ENCODE measurements around the gene PLEKHG3. TPM values are rescaled to one million over a fixed set of nuclear protein-coding genes. Genes with fewer than 3 reads are reported as not detected.

The PLEKHG3 gene
- total and polyA plus RNA-seq, 2 of the 13 experiments (the other 11 are each of a cell fraction or from before 2014, with no cell fraction given) = 7.1 to 9.8 TPM

DNA sequence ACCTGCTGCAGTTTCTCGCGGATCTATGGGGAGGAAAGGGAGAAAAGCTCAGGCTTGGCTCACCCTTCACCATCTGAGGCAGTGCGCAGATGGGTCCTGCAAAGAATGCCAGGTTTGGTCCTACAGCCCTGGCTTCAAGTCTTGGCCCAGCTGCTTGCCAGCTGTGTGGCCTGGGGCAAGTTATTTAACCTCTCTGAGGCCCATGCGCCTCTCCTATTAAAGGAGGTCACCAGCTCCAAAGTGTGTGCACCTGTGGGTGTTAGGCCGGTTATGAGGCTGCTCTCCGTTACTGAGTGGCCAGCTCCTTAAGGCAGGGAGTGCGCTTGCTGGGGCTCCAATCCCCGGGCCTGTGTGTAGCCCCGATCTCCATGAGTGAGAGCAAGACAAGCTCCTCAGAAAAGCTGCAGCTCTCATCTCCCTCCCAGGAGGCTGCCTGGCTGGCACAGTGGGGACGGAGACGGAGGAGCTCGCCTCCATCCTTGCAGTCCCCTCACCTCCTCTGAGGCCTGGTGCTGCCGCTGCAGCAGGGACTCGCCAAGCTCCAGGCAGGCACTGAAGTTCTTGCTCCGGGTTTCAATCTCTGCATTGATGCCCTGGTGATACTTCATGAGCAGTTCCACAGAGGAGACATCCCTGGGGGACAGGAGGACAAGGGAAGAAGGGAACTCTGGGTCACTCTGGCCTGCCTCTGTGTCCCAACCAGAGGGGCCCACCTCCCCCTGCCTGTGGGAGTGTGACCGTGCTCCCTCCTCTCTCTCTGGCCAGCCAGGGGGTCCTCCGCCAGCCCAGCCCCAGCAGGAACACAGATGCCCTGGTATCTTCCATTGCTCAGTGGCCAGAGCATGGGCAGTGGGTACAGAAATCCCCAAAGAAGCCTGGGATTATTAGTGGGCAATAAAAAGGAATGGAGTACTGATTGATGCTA is 65.1 kb downstream of the PLEKHG3 start:
- DNase-seq (ENCODE audit: low spot score) = no peak
- FAIRE-seq = no peak

DNA sequence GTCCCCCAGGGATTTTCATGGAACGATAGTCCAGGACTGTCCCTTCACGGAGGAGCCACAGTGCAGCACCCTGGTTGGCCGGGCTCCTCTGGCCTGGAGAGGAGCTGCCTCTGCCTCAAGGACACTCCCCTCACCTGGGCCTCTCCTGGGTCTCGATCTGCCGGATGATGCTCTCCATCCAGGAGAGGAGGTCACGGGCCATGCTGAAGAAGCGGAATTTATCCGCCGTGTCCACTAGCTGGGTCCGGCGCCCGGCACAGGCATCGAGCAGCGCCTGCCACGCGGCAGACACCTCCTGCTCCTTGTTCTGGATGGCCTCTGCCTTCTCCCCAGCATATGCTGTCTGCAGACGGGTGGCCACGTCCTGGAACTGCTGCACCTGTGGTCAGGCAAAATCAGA is 66.5 kb downstream of the PLEKHG3 start:
- Histone ChIP-seq H3K9me3 (ENCODE audit: low read length) (no peaks in the 10 kb centered on the region), H3K27me3 (ENCODE audit: control insufficient read depth in 1 of 2, insufficient read depth in 2 of 2, low read length in 2 of 2) (peaks cover 2 to 14% of the 10 kb centered on the region in 2 experiments; a peak in 3 of 5 replicates), H3K27ac (ENCODE audit: extremely low read length, insufficient read depth, low read length) (no peak overlapping the region), H3K4me1 (ENCODE audit: insufficient read depth, low read length) (peaks cover 12% of the 10 kb centered on the region), H3K9ac (ENCODE audit: insufficient read depth, low read depth, low read length) (no peak overlapping the region), H3K36me3 (replicated peaks in 1 of 2; ENCODE audit: control insufficient read depth in 1 of 2, insufficient read depth in 2 of 2, low read length in 2 of 2) (no peaks in the 10 kb centered on the region), H3K79me2 (ENCODE audit: insufficient read depth, low read length) (no peaks in the 10 kb centered on the region), H3K4me2 (ENCODE audit: low read depth, low read length) (no peak overlapping the region), H4K20me1 (ENCODE audit: insufficient read depth, low read length) (no peaks in the 10 kb centered on the region), H2AFZ (ENCODE audit: low read length) (no peak overlapping the region), H3K4me3 (replicated peaks in 1 of 3; ENCODE audit: insufficient read depth in 1 of 3, low read depth in 2 of 3, low read length in 3 of 3) (no peak overlapping the region)
- in situ Hi-C loops (cut with HindIII; ENCODE audit: extremely low pct_ligation_motif_present, low pct_unique_long_range_greater_than_20kb) (no loop called here), intact Hi-C loops (cut with micrococcal nuclease; ENCODE audit: unreplicated experiment) (loop anchor here (5.0 kb wide), 1 partner anchor 122 kb away; no protein-coding TSS in a partner anchor)
- POLR2A ChIA-PET = no interaction called here
- DNase-seq (ENCODE audit: low spot score) (no peak), FAIRE-seq (no peak), ATAC-seq (no peak)
- WGBS (ENCODE audit: low lambda C conversion rate) = 47% methylated on average over 16 of the region's 18 CpGs
- no TSS peak for BruUV-seq (replicated peaks)
- CTCF ChIA-PET (ENCODE audit: low intra/inter-chr PET ratio, low total read pairs) = no interaction called here
- TF ChIP-seq FOSL1 (CRISPR knock-in tag; IDR thresholded peaks at IDR 0.05; ENCODE audit: borderline replicate concordance) (no peak), PLRG1 (conservative IDR thresholded peaks at IDR 0.05) (no peak), ZNF781 (CRISPR knock-in tag; IDR thresholded peaks at IDR 0.05; ENCODE audit: borderline replicate concordance, not compliant biosample characterization) (no peak), ZNF605 (CRISPR knock-in tag; IDR thresholded peaks at IDR 0.05) (no peak), SOX5 (CRISPR knock-in tag; IDR thresholded peaks at IDR 0.05; ENCODE audit: borderline replicate concordance) (no peak), POLR2AphosphoS2 (IDR thresholded peaks at IDR 0.05; ENCODE audit: low read depth, low read length) (no peak)
- TF ChIP-seq, protein P1, sequence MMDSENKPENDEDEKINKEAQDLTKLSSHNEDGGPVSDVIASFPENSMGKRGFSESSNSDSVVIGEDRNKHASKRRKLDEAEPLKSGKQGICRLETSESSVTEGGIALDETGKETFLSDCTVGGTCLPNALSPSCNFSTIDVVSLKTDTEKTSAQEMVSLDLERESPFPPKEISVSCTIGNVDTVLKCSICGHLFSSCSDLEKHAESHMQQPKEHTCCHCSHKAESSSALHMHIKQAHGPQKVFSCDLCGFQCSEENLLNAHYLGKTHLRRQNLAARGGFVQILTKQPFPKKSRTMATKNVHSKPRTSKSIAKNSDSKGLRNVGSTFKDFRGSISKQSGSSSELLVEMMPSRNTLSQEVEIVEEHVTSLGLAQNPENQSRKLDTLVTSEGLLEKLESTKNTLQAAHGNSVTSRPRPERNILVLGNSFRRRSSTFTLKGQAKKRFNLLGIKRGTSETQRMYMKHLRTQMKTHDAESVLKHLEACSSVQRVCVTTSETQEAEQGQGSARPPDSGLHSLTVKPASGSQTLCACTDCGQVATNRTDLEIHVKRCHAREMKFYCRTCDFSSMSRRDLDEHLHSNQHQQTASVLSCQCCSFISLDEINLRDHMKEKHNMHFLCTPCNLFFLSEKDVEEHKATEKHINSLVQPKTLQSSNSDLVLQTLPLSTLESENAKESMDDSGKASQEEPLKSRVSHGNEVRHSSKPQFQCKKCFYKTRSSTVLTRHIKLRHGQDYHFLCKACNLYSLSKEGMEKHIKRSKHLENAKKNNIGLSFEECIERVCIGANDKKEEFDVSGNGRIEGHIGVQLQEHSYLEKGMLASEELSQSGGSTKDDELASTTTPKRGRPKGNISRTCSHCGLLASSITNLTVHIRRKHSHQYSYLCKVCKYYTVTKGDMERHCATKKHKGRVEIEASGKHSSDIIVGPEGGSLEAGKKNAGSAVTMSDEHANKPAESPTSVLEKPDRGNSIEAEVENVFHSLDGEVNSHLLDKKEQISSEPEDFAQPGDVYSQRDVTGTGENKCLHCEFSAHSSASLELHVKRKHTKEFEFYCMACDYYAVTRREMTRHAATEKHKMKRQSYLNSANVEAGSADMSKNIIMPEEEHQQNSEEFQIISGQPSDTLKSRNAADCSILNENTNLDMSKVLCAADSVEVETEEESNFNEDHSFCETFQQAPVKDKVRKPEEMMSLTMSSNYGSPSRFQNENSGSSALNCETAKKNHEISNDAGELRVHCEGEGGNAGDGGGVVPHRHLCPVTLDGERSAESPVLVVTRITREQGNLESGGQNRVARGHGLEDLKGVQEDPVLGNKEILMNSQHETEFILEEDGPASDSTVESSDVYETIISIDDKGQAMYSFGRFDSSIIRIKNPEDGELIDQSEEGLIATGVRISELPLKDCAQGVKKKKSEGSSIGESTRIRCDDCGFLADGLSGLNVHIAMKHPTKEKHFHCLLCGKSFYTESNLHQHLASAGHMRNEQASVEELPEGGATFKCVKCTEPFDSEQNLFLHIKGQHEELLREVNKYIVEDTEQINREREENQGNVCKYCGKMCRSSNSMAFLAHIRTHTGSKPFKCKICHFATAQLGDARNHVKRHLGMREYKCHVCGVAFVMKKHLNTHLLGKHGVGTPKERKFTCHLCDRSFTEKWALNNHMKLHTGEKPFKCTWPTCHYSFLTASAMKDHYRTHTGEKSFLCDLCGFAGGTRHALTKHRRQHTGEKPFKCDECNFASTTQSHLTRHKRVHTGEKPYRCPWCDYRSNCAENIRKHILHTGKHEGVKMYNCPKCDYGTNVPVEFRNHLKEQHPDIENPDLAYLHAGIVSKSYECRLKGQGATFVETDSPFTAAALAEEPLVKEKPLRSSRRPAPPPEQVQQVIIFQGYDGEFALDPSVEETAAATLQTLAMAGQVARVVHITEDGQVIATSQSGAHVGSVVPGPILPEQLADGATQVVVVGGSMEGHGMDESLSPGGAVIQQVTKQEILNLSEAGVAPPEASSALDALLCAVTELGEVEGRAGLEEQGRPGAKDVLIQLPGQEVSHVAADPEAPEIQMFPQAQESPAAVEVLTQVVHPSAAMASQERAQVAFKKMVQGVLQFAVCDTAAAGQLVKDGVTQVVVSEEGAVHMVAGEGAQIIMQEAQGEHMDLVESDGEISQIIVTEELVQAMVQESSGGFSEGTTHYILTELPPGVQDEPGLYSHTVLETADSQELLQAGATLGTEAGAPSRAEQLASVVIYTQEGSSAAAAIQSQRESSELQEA (CRISPR knock-in tag; IDR thresholded peaks at IDR 0.05; ENCODE audit: not compliant biosample characterization) = no peak

More for the DNA sequence above, 65.1 kb downstream of the PLEKHG3 start:
- peaks cover 16% of the 10 kb centered on the region for H3K4me1 ChIP-seq (ENCODE audit: insufficient read depth, low read length)
- in situ Hi-C loops (cut with HindIII; ENCODE audit: extremely low pct_ligation_motif_present, low pct_unique_long_range_greater_than_20kb) = no loop called here
- intact Hi-C loops (cut with micrococcal nuclease; ENCODE audit: unreplicated experiment) = loop anchor here (5.0 kb wide), 1 partner anchor 123 kb away; no protein-coding TSS in a partner anchor
- H4K20me1 ChIP-seq (ENCODE audit: insufficient read depth, low read length) = no peaks in the 10 kb centered on the region
- 53% methylated on average over 10 of the region's 17 CpGs for WGBS (ENCODE audit: low lambda C conversion rate)
- TF ChIP-seq ZNF768 (CRISPR knock-in tag; IDR thresholded peaks at IDR 0.05) (peak; percentile 58), ZIK1 (CRISPR knock-in tag; IDR thresholded peaks at IDR 0.05; ENCODE audit: borderline replicate concordance, low read depth) (no peak), SOX13 (IDR thresholded peaks at IDR 0.05) (no peak), SOX13 (CRISPR knock-in tag; conservative IDR thresholded peaks at IDR 0.05 in 1 of 2, IDR thresholded peaks at IDR 0.05 in 1 of 2) (no peak)
- no peak overlapping the region for H3K9ac ChIP-seq (ENCODE audit: insufficient read depth, low read depth, low read length)
- no TSS peak for BruUV-seq (replicated peaks)
- no peak overlapping the region for H3K4me2 ChIP-seq (ENCODE audit: low read depth, low read length)
- H3K27me3 ChIP-seq (ENCODE audit: control insufficient read depth in 1 of 2, insufficient read depth in 2 of 2, low read length in 2 of 2) = peaks cover 2 to 16% of the 10 kb centered on the region in 2 experiments; a peak in 3 of 5 replicates
- ChIA-PET POLR2A (no interaction called here), CTCF (ENCODE audit: low intra/inter-chr PET ratio, low total read pairs) (no interaction called here)
- H3K79me2 ChIP-seq (ENCODE audit: insufficient read depth, low read length) = no peaks in the 10 kb centered on the region
- H3K27ac ChIP-seq (ENCODE audit: extremely low read length, insufficient read depth, low read length) = no peak overlapping the region
- H3K9me3 ChIP-seq (ENCODE audit: low read length) = no peaks in the 10 kb centered on the region
- no peak overlapping the region for H2AFZ ChIP-seq (ENCODE audit: low read length)
- ATAC-seq = no peak
- H3K4me3 ChIP-seq (replicated peaks in 1 of 3; ENCODE audit: insufficient read depth in 1 of 3, low read depth in 2 of 3, low read length in 3 of 3) = no peak overlapping the region
- H3K36me3 ChIP-seq (replicated peaks in 1 of 2; ENCODE audit: control insufficient read depth in 1 of 2, insufficient read depth in 2 of 2, low read length in 2 of 2) = no peaks in the 10 kb centered on the region
